ENCODE measurements around the gene TENT5A.
A peak's percentile ranks its signal among the peaks of the same experiment; 100 is the strongest.

The TENT5A gene

GRCh38 chr6:81750681-81751387 lies 1.6 kb downstream of the TENT5A start:
- peaks cover 2% of the 10 kb centered on the region; the same call in 1 of the 2 replicates for H3K4me1 ChIP-seq (ENCODE audit: control insufficient read depth, insufficient read depth, low read length)
- CTCF ChIA-PET, result interaction anchor here (0.6 to 1.4 kb wide), 2 partner anchors 11 to 210 kb away, joined by 3 to 6 read pairs; no protein-coding TSS in a partner anchor
- H3K4me3 ChIP-seq (ENCODE audit: low read depth, low read length), result peak overlapping the region; percentile 95
- peak overlapping the region; percentile 72; the same call in 1 of the 2 replicates for H3K27ac ChIP-seq (ENCODE audit: extremely low read depth, low read depth, low read length)
- POLR2A ChIA-PET, result interaction anchor here (0.7 to 2.0 kb wide), 2 partner anchors 14 to 160 kb away, joined by 3 to 6 read pairs; no protein-coding TSS in a partner anchor
- H3K36me3 ChIP-seq (ENCODE audit: control insufficient read depth in 2 of 2, insufficient read depth in 1 of 2, low read length in 2 of 2), result peaks cover 0 to 28% of the 10 kb centered on the region in 2 experiments; a peak in 1 of 3 replicates
- no peaks in the 10 kb centered on the region for H3K9me3 ChIP-seq (ENCODE audit: control insufficient read depth, insufficient read depth, low read depth, low read length)
- TF ChIP-seq ZNF792 (tag by site-specific recombination; IDR thresholded peaks at IDR 0.05) (no peak), BCL11B (tag by site-specific recombination; IDR thresholded peaks at IDR 0.05; ENCODE audit: low read depth) (no peak), ZNF423 (tag by site-specific recombination; IDR thresholded peaks at IDR 0.05) (no peak), ZNF398 (tag by site-specific recombination; IDR thresholded peaks at IDR 0.05) (peak; percentile 15; the same call in 1 of the 2 replicates), ZNF704 (tag by site-specific recombination; IDR thresholded peaks at IDR 0.05) (no peak), ZNF324 (tag by site-specific recombination; IDR thresholded peaks at IDR 0.05) (no peak), KLF8 (tag by site-specific recombination; IDR thresholded peaks at IDR 0.05) (no peak), ZNF148 (tag by site-specific recombination; IDR thresholded peaks at IDR 0.05; ENCODE audit: borderline replicate concordance) (no peak), PRDM2 (tag by site-specific recombination; IDR thresholded peaks at IDR 0.05; ENCODE audit: borderline replicate concordance) (no peak), PBX3 (CRISPR knock-in tag; IDR thresholded peaks at IDR 0.05) (no peak), ZNF518A (tag by site-specific recombination; conservative IDR thresholded peaks at IDR 0.05; ENCODE audit: low read depth) (no peak), ZNF513 (tag by site-specific recombination; IDR thresholded peaks at IDR 0.05) (no peak), ZNF26 (tag by site-specific recombination; IDR thresholded peaks at IDR 0.05) (no peak)
